ENCODE data around the gene LCE4A.
"Not testable (repeated sequence)": the region's sequence is repeated elsewhere in the genome, so short reads cannot be mapped to it uniquely, and the experiment has no call there.

LCE4A gene, protein sequence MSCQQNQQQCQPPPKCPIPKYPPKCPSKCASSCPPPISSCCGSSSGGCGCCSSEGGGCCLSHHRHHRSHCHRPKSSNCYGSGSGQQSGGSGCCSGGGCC

GRCh38 chr1:152707860-152708259, at the start of gene LCE4A:
Gene LCE4A, plus strand, starts transcription at chr1:152708160. Its CDS starts 916 bp downstream, at chr1:152709076.
- no peak for FAIRE-seq

GRCh38 chr1:152658649-152659048, 49.3 kb upstream of the LCE4A start:
- FAIRE-seq: no peak

GRCh38 chr1:152663098-152663497, 44.9 kb upstream of the LCE4A start, which contains the start of gene LCE2D:
Gene LCE2D, plus strand, starts transcription at chr1:152663380. Its CDS starts 726 bp downstream, at chr1:152664106.
- FAIRE-seq: no peak

DNA sequence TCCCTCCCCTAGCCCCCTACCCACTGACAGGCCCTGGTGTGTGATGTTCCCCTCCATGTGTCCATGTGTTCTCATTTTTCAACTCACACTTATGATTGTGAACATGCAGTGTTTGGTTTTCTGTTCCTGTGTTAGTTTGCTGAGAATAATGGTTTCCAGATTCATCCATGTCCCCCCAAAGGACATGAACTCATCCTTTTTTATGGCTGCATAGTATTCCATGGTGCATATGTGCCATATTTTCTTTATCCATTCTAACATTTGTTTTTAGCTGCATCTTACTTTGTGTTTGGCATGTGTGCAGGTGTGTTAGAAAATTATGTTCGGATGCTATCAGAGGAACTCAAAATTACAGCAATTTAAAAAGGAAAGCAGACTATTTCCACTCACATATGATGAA, 41.8 kb upstream of the LCE4A start:
- not testable (repeated sequence) for FAIRE-seq

DNA sequence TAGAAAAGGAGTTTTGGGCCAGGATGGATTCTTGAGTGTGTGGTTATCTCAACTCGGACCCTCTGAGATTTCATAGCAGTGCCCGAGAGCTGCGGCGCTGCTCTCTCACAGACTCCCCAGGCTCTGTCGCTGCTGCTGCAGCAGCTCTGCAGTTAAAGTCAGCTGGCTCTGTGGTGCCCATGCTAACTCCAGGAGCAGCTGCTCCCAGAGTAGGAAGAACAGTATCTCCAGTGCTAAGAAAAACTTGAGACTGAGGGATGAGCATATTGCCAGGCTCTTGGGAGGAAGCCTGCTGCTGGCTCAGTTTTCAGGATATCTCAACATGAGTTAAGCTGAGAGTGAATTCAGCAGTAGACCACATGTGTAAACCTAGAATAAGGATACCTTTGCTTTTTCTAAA, 40.3 kb upstream of the LCE4A start:
- FAIRE-seq: no peak

DNA sequence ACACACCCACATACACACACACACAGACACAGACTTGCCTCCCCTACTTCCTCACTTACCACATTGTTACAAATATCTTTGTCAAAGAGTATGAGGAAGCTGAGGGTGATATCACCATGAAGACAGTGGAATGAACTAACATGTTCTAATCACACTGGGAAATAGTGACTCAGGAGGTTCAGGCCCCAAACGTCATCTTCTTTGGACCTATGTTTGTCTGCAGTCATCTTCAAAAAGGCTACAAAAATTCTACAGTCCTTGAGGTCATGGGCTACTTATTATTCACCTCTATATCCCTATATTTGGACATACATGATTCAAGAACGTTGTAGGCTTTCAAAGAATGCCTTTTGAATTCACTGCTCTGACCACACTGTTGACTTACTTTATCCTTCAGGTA, 34.9 kb upstream of the LCE4A start:
- FAIRE-seq: no peak

DNA sequence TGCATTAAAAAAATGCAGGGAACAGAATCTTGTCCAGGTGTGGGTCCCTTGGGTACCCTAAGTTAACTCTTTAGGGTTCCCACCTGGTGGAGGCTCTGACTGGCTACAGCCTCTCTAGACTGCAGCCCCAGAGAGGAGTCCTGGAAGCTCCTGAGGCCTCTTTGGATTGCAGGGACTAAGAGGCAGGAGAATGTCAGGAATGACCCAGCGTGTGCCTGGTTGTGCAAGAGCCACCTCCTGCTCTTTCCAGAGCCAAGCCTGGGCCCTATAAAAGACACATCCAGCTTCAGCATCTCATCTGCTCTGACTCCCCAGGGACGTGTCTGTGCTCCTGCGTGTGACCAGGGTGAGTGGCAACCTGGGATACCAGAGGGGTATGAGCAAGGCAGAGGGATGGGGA, 33.0 kb upstream of the LCE4A start, which contains the start of gene LCE2C:
Gene LCE2C, plus strand, starts transcription at position 297 of the 400 bp plus-strand sequence. CDS start 737 bp downstream, outside the sequence.
- FAIRE-seq: not testable (repeated sequence)

- FAIRE-seq: no peak
Observed at GRCh38 chr1:152679459-152679858, 28.5 kb upstream of the LCE4A start.

- no peak for FAIRE-seq
Observed at GRCh38 chr1:152681616-152682015, 26.3 kb upstream of the LCE4A start.

GRCh38 chr1:152683846-152684245, 24.1 kb upstream of the LCE4A start:
- no peak for FAIRE-seq

GRCh38 chr1:152685823-152686222, 22.1 kb upstream of the LCE4A start, which contains the start of gene LCE2B:
Gene LCE2B, plus strand, starts transcription at chr1:152686123. Its CDS starts 721 bp downstream, at chr1:152686844.
- FAIRE-seq: not testable (repeated sequence)

- no peak for FAIRE-seq
Observed at GRCh38 chr1:152697701-152698600, 10.0 kb upstream of the LCE4A start, which contains the start of gene LCE2A. Gene LCE2A, plus strand, starts transcription at chr1:152698345. Its CDS starts 557 bp downstream, at chr1:152698902.

DNA sequence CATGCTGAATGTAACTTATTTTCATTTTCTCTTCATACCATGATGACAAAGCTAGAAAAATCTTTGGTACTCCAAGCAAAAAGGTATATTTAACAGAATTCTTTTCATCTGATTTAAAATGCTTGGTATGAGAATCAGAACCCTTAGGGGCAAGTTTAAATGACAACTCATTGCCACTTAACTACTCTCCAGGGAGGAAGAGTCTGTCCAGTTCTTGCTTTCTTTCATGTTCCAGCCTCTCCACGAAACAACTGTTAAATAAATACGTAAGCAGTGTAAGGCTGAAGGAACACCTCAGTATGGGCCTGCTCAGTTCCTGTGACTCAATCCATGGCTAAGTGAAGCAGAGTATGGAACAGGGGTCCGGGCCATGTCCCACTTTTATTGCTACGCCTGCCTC, 8.2 kb upstream of the LCE4A start:
- FAIRE-seq: no peak

DNA sequence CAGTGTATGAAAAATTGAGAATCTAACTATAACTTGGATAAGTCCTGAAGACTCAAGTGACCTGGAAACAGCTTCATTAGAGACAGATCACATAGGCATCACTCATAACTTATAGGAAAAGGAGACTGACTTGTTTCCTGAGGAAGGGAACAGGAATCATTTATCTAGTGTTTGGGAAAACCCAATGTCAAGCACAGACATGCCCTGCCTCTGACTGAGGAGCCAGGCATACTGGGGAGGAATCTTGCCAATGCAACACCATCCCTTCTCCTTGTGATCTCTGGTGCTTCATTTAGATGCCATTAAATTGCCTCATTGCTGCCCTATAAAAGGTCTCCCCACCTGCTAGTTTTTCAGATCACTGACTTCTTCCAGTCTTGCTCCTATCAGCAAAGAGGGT, 10.3 kb downstream of the LCE4A start:
- FAIRE-seq: no peak

GRCh38 chr1:152725261-152725660, 17.3 kb downstream of the LCE4A start:
- no peak for FAIRE-seq

GRCh38 chr1:152728986-152729385, 21.0 kb downstream of the LCE4A start:
- FAIRE-seq: no peak

DNA sequence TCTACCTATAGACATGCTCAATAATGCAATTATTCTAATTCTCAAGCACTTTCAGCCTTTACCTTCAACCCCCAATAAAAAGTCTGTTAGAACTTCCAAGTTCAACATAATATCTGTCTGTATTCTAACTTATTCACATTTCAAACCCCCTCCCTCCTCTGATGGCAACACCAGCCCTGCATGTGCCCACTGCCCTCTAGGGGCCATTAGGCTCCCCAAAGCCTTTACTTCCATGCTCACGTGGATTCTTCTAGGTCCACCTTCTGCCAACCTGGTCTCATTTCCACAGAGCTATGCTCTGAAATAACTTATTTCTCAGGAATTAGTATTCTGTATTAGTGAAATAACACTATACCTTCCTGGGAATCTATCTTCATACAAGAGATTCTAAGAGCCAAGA, 27.7 kb downstream of the LCE4A start:
- no peak for FAIRE-seq

DNA sequence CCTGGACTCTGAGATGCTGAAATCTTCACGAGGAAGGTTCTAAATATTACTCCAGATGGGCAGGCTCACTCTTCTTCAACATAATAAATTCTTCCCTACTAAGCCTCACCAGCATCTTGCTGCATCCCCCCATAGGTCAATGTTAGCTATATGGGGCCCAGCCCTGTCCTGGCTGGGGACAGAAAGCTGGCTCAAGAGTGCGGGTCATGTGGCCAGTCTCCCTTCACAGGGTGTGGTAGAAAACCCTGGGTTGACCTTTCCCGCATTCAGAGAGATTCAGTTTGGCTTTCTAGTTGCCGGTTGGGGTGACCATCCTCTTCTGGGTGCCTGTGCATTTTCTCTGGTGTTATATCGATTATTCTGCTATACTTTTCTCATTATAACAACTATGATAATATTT, 30.0 kb downstream of the LCE4A start:
- no peak for FAIRE-seq

DNA sequence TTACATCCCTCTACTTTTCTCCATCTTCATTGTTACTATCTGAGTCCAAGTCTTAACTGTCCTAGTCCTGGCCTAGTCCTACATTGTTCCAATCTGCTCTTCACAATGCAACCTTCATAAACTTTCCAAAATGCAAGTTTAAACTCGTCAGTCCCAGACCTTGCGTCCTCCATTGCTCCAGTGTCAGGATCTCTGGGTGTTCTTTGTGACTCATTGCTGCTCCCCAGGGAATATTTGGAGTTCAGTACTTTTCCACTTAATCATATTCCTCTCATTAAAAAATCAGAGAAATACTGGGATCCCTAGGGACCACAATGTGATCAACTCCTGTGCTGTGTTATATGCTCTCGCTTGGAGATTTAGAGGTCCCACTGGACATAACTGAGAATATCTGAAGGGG, 31.9 kb downstream of the LCE4A start:
- no peak for FAIRE-seq

DNA sequence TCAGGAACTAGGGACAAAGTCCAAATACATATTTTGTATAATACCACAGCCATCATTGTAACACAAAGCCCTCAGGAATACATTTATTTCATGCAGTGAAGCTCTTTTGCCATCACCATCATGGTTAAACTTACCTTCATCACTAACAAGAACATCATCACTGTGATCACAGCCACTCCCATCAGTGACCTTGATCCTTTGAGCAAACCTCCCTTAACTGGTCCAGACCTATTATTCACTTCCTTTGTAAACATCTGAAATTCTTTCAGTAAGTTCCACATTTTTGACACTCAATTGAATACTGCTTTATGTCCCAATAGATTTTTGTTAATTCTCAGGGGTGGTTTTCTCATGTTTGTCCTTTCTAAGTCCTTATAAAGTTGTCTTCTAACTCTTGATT, 33.7 kb downstream of the LCE4A start:
- no peak for FAIRE-seq

DNA sequence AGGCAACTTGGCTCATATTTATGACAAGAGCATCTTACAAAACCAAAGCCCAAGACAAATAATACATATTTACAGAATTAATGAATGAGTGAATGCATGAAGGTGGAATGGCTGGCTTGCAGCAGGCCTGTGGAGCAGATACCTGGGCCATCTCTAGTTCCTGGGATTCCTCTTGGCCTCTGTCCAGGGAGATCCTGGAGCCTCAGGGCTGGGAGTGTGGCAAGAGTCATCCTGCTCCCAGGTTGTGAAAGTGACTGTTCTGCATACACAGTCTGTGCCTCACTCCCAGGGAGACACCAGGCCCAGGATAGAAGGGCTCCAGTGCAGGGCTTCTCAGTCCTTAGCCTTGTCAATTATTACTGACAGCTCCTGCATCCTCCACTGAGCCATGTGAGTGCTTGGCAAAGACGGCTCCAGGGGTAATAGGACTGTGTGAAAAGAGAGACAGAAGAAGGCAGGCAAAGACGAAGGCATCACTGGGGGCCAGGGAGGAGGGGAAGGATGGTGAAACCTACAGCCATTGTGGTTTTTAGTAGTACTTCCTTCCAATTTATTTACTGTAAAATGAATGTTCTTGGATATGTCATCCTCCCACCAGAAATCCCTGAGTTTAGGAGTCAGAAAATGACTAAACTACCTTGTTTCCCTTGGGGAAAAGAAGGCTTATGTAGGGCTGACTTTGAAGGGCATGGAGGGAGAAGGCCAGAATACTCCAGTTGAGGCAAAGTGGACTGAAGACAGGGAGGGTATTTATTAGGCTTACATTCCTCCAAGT, 35.6 kb downstream of the LCE4A start:
- FAIRE-seq: no peak

GRCh38 chr1:152745289-152745704, 37.3 kb downstream of the LCE4A start:
- FAIRE-seq: no peak

- FAIRE-seq: no peak
Observed at GRCh38 chr1:152745765-152746444, 37.9 kb downstream of the LCE4A start.

Measured in islet of Langerhans (tissue), 1 donor.